K562 (cell line): ENCODE data around the gene KLHL22. TPM values are rescaled to one million over a fixed set of nuclear protein-coding genes. Genes with fewer than 3 reads are reported as not detected.

ENCODE experiments used
- ADNP ChIP-seq: fragments of 200-800 bp; sonication (Bioruptor generic); IDR thresholded peaks from 2 replicates; pipeline ENCODE4 v1.6.1; 2016; ENCODE audit warnings: missing genetic modification characterization, missing compliant biosample characterization
- HES1 ChIP-seq: fragments of 450-650 bp; IDR thresholded peaks from 2 replicates; pipeline ENCODE4 v1.6.1; 2016; ENCODE audit warnings: low read depth, mild to moderate bottlenecking, moderate library complexity
- KLF1 ChIP-seq: fragments of 450-650 bp; IDR thresholded peaks from 2 replicates; pipeline ENCODE4 v1.6.1; 2016; ENCODE audit warnings: missing genetic modification characterization, missing compliant biosample characterization
- LCOR ChIP-seq: sonication (generic); formaldehyde crosslinking; IDR thresholded peaks from 2 replicates; pipeline ENCODE4 v1.8.0; 2022; ENCODE audit warnings: mild to moderate bottlenecking, missing genetic modification reagents
- NCOA1 ChIP-seq: fragments of 450-650 bp; IDR thresholded peaks from 2 replicates; pipeline ENCODE4 v1.6.1; 2016; ENCODE audit warnings: low read depth
- PRPF4 ChIP-seq: fragments of 200-400 bp; formaldehyde crosslinking; IDR thresholded peaks from one replicate; pipeline ENCODE4 v1.6.1; 2017; ENCODE audit warnings: low read length, low read depth, mild to moderate bottlenecking; ENCODE audit not compliant: insufficient read depth, poor library complexity, severe bottlenecking
- RBM22 ChIP-seq: fragments of 200-400 bp; formaldehyde crosslinking; IDR thresholded peaks from 2 replicates; pipeline ENCODE4 v1.6.1; 2018; ENCODE audit warnings: low read length, low read depth; ENCODE audit not compliant: poor library complexity, severe bottlenecking
- SLC30A9 ChIP-seq: fragments of 250-450 bp; sonication (Bioruptor Pico); IDR thresholded peaks from 2 replicates; pipeline ENCODE4 v1.8.0; 2022; ENCODE audit warnings: mild to moderate bottlenecking, moderate library complexity
- SMAD3 ChIP-seq: fragments of 450-650 bp; formaldehyde crosslinking; conservative IDR thresholded peaks from 2 replicates; pipeline ENCODE4 v1.4.0; 2020; ENCODE audit warnings: mild to moderate bottlenecking
- SRSF7 ChIP-seq: fragments of 200-400 bp; formaldehyde crosslinking; optimal IDR thresholded peaks from 2 replicates; pipeline ENCODE3; 2017; ENCODE audit warnings: mild to moderate bottlenecking, low read depth, low read length
- THAP7 ChIP-seq: fragments of 250-450 bp; sonication (Bioruptor Pico); IDR thresholded peaks from 2 replicates; pipeline ENCODE4 v1.5.0; 2021
- TOE1 ChIP-seq, 2 experiments: fragments of 450-650 bp in 1 of 2; sonication (generic) in 1 of 2; formaldehyde crosslinking in 1 of 2; IDR thresholded peaks; 2 replicates each; pipeline versions ENCODE4 v1.7.1 to v1.8.0; 2016 to 2022; ENCODE audit warnings: borderline replicate concordance in 2 of 2, mild to moderate bottlenecking in 2 of 2, antibody characterized with exemption in 1 of 2, inconsistent platforms in 1 of 2, low read depth in 1 of 2, missing genetic modification reagents in 1 of 2, moderate library complexity in 1 of 2
- TSC22D4 ChIP-seq: fragments of 450-650 bp; IDR thresholded peaks from 2 replicates; pipeline ENCODE4 v1.6.1; 2016; ENCODE audit warnings: missing genetic modification characterization, missing biosample characterization, control low read depth
- U2AF2 ChIP-seq: fragments of 200-400 bp; formaldehyde crosslinking; optimal IDR thresholded peaks from 2 replicates; pipeline ENCODE3; 2017; ENCODE audit warnings: low read depth, mild to moderate bottlenecking, low read length
- WHSC1 ChIP-seq: IDR thresholded peaks from one replicate; pipeline ENCODE4 v1.6.1; 2012; ENCODE audit warnings: low read length, control low read depth, inconsistent platforms
- ZBTB8A ChIP-seq: fragments of 450-650 bp; IDR thresholded peaks from 2 replicates; pipeline ENCODE4 v1.6.1; 2018; ENCODE audit warnings: mild to moderate bottlenecking, moderate library complexity; ENCODE audit not compliant: partially characterized antibody
- ZFP1 ChIP-seq: fragments of 450-650 bp; formaldehyde crosslinking; IDR thresholded peaks from 2 replicates; pipeline ENCODE4 v1.4.0; 2020; ENCODE audit warnings: mild to moderate bottlenecking, mixed read lengths
- ZNF311 ChIP-seq: fragments of 250-450 bp; sonication (Bioruptor Pico); IDR thresholded peaks from 2 replicates; pipeline ENCODE4 v1.4.0; 2020; ENCODE audit warnings: mild to moderate bottlenecking, moderate library complexity
- ZNF592 ChIP-seq: fragments of 450-650 bp; IDR thresholded peaks from 2 replicates; pipeline ENCODE4 v1.6.1; 2017; ENCODE audit warnings: antibody characterized with exemption, mild to moderate bottlenecking
- ZNF644 ChIP-seq: fragments of 200-800 bp; sonication (Bioruptor generic); IDR thresholded peaks from 2 replicates; pipeline ENCODE4 v1.6.1; 2016; ENCODE audit warnings: low read depth, missing genetic modification characterization, missing compliant biosample characterization
- ZNF707 ChIP-seq: fragments of 250-450 bp; sonication (Bioruptor Pico); conservative IDR thresholded peaks from 2 replicates; pipeline ENCODE4 v1.8.0; 2022; ENCODE audit warnings: inconsistent platforms, mild to moderate bottlenecking, moderate library complexity
- polyA plus RNA-seq, 8 experiments: library from polyadenylated mRNA; depleted of rRNA in 4 of 8; stranded (reverse) in 5 of 8; unstranded in 3 of 8; fragments of >200 nt; fragmentation: Nextera tagmentation in 2 of 8; fragmentation: Illumina TruSeq in 1 of 8; extraction: Ambion mirVana in 2 of 8; extraction: Trizol in 1 of 8; gene quantifications; 2 replicates each; pipeline versions ENCODE4 v1.2.1 to v1.2.3, GENCODE V29; 2011 to 2014; ENCODE audit warnings: inconsistent platforms in 1 of 8, missing spikeins in 1 of 8
- total RNA-seq, 7 experiments: library from RNA; depleted of rRNA in 6 of 7; stranded (reverse); fragments of >200 nt in 6 of 7; fragmentation: Illumina TruSeq in 2 of 7; extraction: Trizol in 2 of 7; gene quantifications; 2 replicates each; pipeline versions ENCODE4 v1.2.1 to v1.2.3, GENCODE V29; 2011 to 2021; ENCODE audit warnings: low replicate concordance in 1 of 7
- TF ChIP-seq, protein P1 (sequence below): fragments of 250-450 bp; sonication (Bioruptor Pico); IDR thresholded peaks from 2 replicates; pipeline ENCODE4 v1.5.1; 2021; ENCODE audit warnings: mild to moderate bottlenecking

Gene KLHL22
- total and polyA plus RNA-seq, 9 of the 15 experiments (the other 6 are each of a cell fraction or from before 2014, with no cell fraction given), result 1.3 to 25.6 (median 15.2) TPM

DNA sequence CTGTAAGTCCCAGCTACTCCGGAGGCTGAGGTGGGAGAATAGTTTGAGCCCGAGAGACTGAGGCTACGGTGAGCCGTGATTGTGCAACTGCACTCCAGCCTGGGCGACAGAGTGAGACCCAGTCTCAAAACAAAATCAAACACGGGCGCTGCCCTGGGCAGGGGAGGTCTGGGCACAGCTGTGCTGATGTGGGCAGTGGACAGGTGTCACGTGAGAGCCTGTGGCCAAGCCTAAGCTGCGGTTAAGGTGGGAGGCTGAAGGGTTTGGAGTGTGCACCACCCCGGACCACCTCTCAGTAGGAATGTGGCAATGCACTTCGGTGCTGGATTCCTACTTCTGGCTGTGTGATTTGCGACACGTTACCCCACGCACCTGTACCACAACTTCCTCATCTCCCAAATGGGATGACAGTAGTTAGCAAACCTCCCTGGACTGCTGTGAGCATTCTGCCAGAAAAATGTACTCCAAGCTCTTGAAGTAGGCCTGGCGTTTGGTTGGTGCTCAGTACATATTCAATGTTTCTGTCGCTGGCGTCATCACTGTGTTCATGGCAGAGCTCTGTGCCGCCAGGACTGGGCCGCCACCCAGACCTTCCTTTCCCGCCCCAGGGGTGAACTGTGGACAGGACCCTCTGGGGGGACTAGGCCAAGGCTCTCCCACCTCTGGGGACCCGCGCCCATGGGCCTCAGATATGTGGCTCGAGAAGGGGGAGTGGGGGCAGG, 102.5 kb downstream of the KLHL22 start (continued):
- TF ChIP-seq ADNP (tag) (no peak), ZBTB8A (no peak), ZNF592 (no peak), PRPF4 (no peak), SMAD3 (CRISPR knock-in tag) (no peak), HES1 (no peak), TSC22D4 (tag) (no peak), SLC30A9 (no peak), ZNF644 (no peak), RBM22 (no peak), THAP7 (CRISPR knock-in tag) (no peak), LCOR (CRISPR knock-in tag) (no peak), ZNF311 (CRISPR knock-in tag) (no peak), U2AF2 (no peak), NCOA1 (no peak), TOE1 (IDR thresholded peaks at IDR 0.05; ENCODE audit: borderline replicate concordance) (no peak), TOE1 (CRISPR knock-in tag; IDR thresholded peaks at IDR 0.05; ENCODE audit: borderline replicate concordance, low read depth) (no peak), SRSF7 (no peak), ZNF707 (CRISPR knock-in tag) (peak; percentile 43; the same call in 1 of the 2 replicates), ZFP1 (CRISPR knock-in tag) (no peak), KLF1 (tag) (no peak), WHSC1 (peak; percentile 97)
- TF ChIP-seq, protein P1, sequence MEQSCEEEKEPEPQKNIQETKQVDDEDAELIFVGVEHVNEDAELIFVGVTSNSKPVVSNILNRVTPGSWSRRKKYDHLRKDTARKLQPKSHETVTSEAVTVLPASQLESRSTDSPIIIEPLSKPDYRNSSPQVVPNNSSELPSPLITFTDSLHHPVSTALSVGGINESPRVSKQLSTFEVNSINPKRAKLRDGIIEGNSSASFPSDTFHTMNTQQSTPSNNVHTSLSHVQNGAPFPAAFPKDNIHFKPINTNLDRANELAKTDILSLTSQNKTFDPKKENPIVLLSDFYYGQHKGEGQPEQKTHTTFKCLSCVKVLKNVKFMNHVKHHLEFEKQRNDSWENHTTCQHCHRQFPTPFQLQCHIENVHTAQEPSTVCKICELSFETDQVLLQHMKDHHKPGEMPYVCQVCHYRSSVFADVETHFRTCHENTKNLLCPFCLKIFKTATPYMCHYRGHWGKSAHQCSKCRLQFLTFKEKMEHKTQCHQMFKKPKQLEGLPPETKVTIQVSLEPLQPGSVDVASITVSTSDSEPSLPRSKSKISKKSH, result no peak
